Measurements from ENCODE around the gene PAPPA.

PAPPA gene

DNA sequence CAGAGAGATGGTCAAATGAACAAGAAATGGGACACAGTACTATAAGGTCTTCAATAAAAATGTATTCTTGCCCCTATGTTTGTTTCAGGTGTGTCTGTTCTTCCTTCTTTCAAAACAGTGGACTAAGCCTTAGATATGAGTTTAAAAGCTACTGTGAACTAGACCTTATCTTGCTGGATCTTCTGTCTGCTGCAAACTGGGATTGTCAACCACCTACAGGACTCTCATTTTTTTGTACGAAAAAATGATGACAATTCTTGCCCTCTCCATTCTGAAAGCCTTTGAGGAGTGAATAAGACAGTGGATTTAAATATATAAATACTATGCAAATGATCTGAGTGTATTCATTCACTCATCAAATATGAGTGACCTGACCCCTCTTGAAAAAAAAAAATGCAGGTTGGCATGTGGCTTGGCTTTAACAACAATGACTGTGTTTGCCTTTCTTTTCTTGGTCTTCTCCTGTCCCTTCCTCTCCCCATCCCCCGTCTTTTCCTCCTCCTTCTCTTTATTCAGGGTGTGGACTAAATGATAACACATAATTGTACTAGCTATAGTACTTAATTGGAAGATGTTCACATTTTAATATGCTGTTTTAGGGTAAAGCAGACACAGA, 298.0 kb downstream of the PAPPA start:
- in situ Hi-C loops (cut with MboI; ENCODE audit: low sequenced_read_pairs), result no loop called here

Data from hTERT RPE-1 (cell line).